HEK293 (cell line): ENCODE data around the gene SNX5.

Experiments
- BCL11A ChIP-seq: fragments of 450-650 bp; formaldehyde crosslinking; IDR thresholded peaks from 2 replicates; pipeline ENCODE4 v1.5.1; 2016; ENCODE audit warnings: low read depth, missing biosample characterization, missing genetic modification characterization
- GFI1B ChIP-seq: fragments of 450-650 bp; formaldehyde crosslinking; IDR thresholded peaks from 2 replicates; pipeline ENCODE4 v1.5.1; 2016; ENCODE audit warnings: missing biosample characterization, missing genetic modification characterization
- KLF16 ChIP-seq: fragments of 450-650 bp; formaldehyde crosslinking; IDR thresholded peaks from 2 replicates; pipeline ENCODE4 v1.5.1; 2017; ENCODE audit warnings: missing biosample characterization, missing genetic modification characterization
- SP2 ChIP-seq: fragments of 450-650 bp; formaldehyde crosslinking; IDR thresholded peaks from 2 replicates; pipeline ENCODE4 v1.5.1; 2016; ENCODE audit warnings: missing biosample characterization, missing genetic modification characterization
- ZNF132 ChIP-seq: fragments of 450-650 bp; formaldehyde crosslinking; IDR thresholded peaks from 2 replicates; pipeline ENCODE4 v1.5.1; 2017; ENCODE audit warnings: missing biosample characterization, missing genetic modification characterization, borderline replicate concordance
- ZNF707 ChIP-seq: fragments of 450-650 bp; formaldehyde crosslinking; IDR thresholded peaks from 2 replicates; pipeline ENCODE4 v1.5.1; 2016; ENCODE audit warnings: missing biosample characterization, missing genetic modification characterization
- TF ChIP-seq, protein P1 (sequence below): fragments of 450-650 bp; formaldehyde crosslinking; IDR thresholded peaks from 2 replicates; pipeline ENCODE4 v1.5.1; 2016; ENCODE audit warnings: missing biosample characterization, missing genetic modification characterization, borderline replicate concordance
- TF ChIP-seq, protein P2 (sequence below): fragments of 450-650 bp; formaldehyde crosslinking; IDR thresholded peaks from 2 replicates; pipeline ENCODE4 v1.5.1; 2016; ENCODE audit warnings: missing biosample characterization, missing genetic modification characterization
- TF ChIP-seq, protein P3 (sequence below): fragments of 450-650 bp; formaldehyde crosslinking; IDR thresholded peaks from 2 replicates; pipeline ENCODE4 v1.5.1; 2016; ENCODE audit warnings: missing biosample characterization, missing genetic modification characterization

DNA sequence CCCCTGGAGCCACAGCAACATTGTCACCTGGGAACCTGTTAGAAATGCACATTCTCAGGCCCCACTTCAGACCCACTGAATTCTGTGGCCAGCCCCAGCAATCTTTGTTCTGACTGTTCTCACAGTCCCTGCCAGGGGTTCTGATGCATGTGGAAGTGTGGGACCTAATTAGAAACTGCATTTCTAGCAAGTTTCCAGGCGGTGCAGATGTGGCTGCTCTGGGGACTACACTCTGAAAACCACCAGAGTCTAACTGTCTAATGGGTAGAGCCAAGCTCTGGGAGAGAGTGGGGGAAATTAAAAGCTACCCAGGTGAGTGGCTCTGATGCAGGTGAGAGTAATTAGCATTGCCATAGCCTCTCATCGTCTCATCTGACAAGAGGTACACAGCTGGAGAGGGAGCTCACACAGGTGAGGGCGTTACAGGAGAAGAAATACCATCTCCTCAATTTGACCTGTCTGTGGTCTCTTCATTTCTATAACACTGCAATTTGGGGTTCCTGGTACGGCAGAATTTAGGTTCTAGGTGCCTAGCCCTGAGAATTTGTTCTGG is 66.0 kb downstream of the SNX5 start:
- TF ChIP-seq GFI1B (tag by site-specific recombination) (no peak), ZNF132 (tag by site-specific recombination) (no peak), KLF16 (tag by site-specific recombination) (no peak), BCL11A (tag by site-specific recombination) (no peak), SP2 (tag by site-specific recombination) (no peak), ZNF707 (tag by site-specific recombination) (no peak)
- TF ChIP-seq, protein P1, sequence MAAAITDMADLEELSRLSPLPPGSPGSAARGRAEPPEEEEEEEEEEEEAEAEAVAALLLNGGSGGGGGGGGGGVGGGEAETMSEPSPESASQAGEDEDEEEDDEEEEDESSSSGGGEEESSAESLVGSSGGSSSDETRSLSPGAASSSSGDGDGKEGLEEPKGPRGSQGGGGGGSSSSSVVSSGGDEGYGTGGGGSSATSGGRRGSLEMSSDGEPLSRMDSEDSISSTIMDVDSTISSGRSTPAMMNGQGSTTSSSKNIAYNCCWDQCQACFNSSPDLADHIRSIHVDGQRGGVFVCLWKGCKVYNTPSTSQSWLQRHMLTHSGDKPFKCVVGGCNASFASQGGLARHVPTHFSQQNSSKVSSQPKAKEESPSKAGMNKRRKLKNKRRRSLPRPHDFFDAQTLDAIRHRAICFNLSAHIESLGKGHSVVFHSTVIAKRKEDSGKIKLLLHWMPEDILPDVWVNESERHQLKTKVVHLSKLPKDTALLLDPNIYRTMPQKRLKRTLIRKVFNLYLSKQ (tag by site-specific recombination), result no peak
- TF ChIP-seq, protein P2, sequence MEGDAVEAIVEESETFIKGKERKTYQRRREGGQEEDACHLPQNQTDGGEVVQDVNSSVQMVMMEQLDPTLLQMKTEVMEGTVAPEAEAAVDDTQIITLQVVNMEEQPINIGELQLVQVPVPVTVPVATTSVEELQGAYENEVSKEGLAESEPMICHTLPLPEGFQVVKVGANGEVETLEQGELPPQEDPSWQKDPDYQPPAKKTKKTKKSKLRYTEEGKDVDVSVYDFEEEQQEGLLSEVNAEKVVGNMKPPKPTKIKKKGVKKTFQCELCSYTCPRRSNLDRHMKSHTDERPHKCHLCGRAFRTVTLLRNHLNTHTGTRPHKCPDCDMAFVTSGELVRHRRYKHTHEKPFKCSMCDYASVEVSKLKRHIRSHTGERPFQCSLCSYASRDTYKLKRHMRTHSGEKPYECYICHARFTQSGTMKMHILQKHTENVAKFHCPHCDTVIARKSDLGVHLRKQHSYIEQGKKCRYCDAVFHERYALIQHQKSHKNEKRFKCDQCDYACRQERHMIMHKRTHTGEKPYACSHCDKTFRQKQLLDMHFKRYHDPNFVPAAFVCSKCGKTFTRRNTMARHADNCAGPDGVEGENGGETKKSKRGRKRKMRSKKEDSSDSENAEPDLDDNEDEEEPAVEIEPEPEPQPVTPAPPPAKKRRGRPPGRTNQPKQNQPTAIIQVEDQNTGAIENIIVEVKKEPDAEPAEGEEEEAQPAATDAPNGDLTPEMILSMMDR, result no peak
- TF ChIP-seq, protein P3, sequence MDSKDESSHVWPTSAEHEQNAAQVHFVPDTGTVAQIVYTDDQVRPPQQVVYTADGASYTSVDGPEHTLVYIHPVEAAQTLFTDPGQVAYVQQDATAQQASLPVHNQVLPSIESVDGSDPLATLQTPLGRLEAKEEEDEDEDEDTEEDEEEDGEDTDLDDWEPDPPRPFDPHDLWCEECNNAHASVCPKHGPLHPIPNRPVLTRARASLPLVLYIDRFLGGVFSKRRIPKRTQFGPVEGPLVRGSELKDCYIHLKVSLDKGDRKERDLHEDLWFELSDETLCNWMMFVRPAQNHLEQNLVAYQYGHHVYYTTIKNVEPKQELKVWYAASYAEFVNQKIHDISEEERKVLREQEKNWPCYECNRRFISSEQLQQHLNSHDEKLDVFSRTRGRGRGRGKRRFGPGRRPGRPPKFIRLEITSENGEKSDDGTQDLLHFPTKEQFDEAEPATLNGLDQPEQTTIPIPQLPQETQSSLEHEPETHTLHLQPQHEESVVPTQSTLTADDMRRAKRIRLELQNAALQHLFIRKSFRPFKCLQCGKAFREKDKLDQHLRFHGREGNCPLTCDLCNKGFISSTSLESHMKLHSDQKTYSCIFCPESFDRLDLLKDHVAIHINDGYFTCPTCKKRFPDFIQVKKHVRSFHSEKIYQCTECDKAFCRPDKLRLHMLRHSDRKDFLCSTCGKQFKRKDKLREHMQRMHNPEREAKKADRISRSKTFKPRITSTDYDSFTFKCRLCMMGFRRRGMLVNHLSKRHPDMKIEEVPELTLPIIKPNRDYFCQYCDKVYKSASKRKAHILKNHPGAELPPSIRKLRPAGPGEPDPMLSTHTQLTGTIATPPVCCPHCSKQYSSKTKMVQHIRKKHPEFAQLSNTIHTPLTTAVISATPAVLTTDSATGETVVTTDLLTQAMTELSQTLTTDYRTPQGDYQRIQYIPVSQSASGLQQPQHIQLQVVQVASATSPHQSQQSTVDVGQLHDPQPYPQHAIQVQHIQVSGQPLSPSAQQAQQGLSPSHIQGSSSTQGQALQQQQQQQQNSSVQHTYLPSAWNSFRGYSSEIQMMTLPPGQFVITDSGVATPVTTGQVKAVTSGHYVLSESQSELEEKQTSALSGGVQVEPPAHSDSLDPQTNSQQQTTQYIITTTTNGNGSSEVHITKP (tag by site-specific recombination), result no peak
